SK-N-SH (cell line): ENCODE measurements around the gene NPS. TPM values are rescaled to one million over a fixed set of nuclear protein-coding genes. Genes with fewer than 3 reads are reported as not detected.

Experiments
- CTCF ChIA-PET: fragments of 300-600, 350-600 bp; formaldehyde crosslinking; extraction: SDS; loops from one replicate; lab custom pipeline; 2021; lab: Yijun Ruan, JAX
- POLR2A ChIA-PET: fragments of 350-600 bp; sonication (Branson Sonifier 250); formaldehyde crosslinking; extraction: SDS; loops from one replicate; lab custom pipeline; 2020; ENCODE audit warnings: antibody characterized with exemption, inconsistent platforms; lab: Yijun Ruan, JAX
- DNase-seq: peaks from one replicate; pipeline ENCODE4 v3.0.0; 2012
- H2AFZ ChIP-seq: fragments of 200-600 bp; sonication (generic); 2 replicates; pipeline ENCODE4 v1.8.1; 2016; ENCODE audit warnings: antibody characterized with exemption, mild to moderate bottlenecking, low read depth
- H3F3A ChIP-seq: fragments of 200-600 bp; sonication (generic); replicated peaks from 2 replicates; pipeline ENCODE3; 2016; ENCODE audit warnings: antibody characterized with exemption, mild to moderate bottlenecking; ENCODE audit not compliant: insufficient read depth
- H3K27ac ChIP-seq, 2 experiments: fragments of 200-500 bp in 1 of 2; fragments of 200-600 bp in 1 of 2; sonication (Bioruptor generic) in 1 of 2; sonication (generic), shearing (Covaris generic) in 1 of 2; 2 replicates each; pipeline versions ENCODE4 v1.5.1 to v1.6.1; 2014 to 2016; ENCODE audit warnings: low read depth in 2 of 2, inconsistent platforms in 1 of 2, low read length in 1 of 2, mild to moderate bottlenecking in 1 of 2, mixed read lengths in 1 of 2
- H3K27me3 ChIP-seq: fragments of 200-600 bp; sonication (generic), shearing (Covaris generic); 2 replicates; pipeline ENCODE4 v1.6.1; 2016; ENCODE audit warnings: mixed run types; ENCODE audit not compliant: insufficient read depth
- H3K36me3 ChIP-seq, 2 experiments: fragments of 200-500 bp in 1 of 2; fragments of 200-600 bp in 1 of 2; sonication (Bioruptor generic) in 1 of 2; sonication (generic) in 1 of 2; replicated peaks in 1 of 2; 2 replicates each; pipeline versions ENCODE3 to v1.5.1; 2014 to 2016; ENCODE audit warnings: low read length in 1 of 2, mild to moderate bottlenecking in 1 of 2; ENCODE audit not compliant: insufficient read depth in 2 of 2, control insufficient read depth in 1 of 2
- H3K4me1 ChIP-seq, 2 experiments: fragments of 200-500 bp in 1 of 2; fragments of 200-600 bp in 1 of 2; sonication (Bioruptor generic) in 1 of 2; sonication (generic), shearing (Covaris generic) in 1 of 2; 2 replicates each; pipeline versions ENCODE4 v1.5.1 to v1.6.1; 2014 to 2016; ENCODE audit warnings: low read depth in 1 of 2, low read length in 1 of 2, mixed run types in 1 of 2; ENCODE audit not compliant: insufficient read depth in 2 of 2, control insufficient read depth in 1 of 2
- H3K4me2 ChIP-seq: fragments of 200-600 bp; sonication (generic), shearing (Covaris generic); 2 replicates; pipeline ENCODE4 v1.6.1; 2017; ENCODE audit warnings: mixed run types
- H3K4me3 ChIP-seq, 2 experiments: fragments of 200-500 bp in 1 of 2; fragments of 200-600 bp in 1 of 2; sonication (Bioruptor generic) in 1 of 2; sonication (generic), shearing (Covaris generic) in 1 of 2; 2 replicates each; pipeline versions ENCODE4 v1.5.1 to v1.8.1; 2014 to 2016; ENCODE audit warnings: low read depth in 2 of 2, inconsistent platforms in 1 of 2, low read length in 1 of 2, mild to moderate bottlenecking in 1 of 2, mixed read lengths in 1 of 2, moderate library complexity in 1 of 2
- H3K79me2 ChIP-seq: fragments of 200-600 bp; sonication (generic); 2 replicates; pipeline ENCODE4 v1.8.1; 2017; ENCODE audit warnings: mild to moderate bottlenecking; ENCODE audit not compliant: insufficient read depth
- H3K9ac ChIP-seq: fragments of 200-600 bp; sonication (generic); 2 replicates; pipeline ENCODE4 v1.6.1; 2017; ENCODE audit warnings: mixed run types
- H3K9me2 ChIP-seq: fragments of 200-600 bp; sonication (generic); 2 replicates; pipeline ENCODE4 v1.6.1; 2017; ENCODE audit warnings: mixed run types
- H3K9me3 ChIP-seq: fragments of 200-600 bp; sonication (generic); 2 replicates; pipeline ENCODE4 v1.6.1; 2017; ENCODE audit warnings: mixed run types, mild to moderate bottlenecking, moderate library complexity
- H4K20me1 ChIP-seq: fragments of 200-600 bp; sonication (generic); 2 replicates; pipeline ENCODE4 v1.6.1; 2017; ENCODE audit warnings: mild to moderate bottlenecking, mixed run types; ENCODE audit not compliant: insufficient read depth
- CHD2 ChIP-seq: fragments of 150-350 bp; IDR thresholded peaks from 2 replicates; pipeline ENCODE4 v1.6.1; 2018; ENCODE audit warnings: low read length; ENCODE audit not compliant: partially characterized antibody
- EP300 ChIP-seq, 2 experiments: IDR thresholded peaks; 2 replicates each; pipeline versions ENCODE4 v1.4.0 to v1.6.1; 2012; ENCODE audit warnings: borderline replicate concordance in 1 of 2, low read depth in 1 of 2, low read length in 1 of 2
- FOSL2 ChIP-seq: IDR thresholded peaks from 2 replicates; pipeline ENCODE4 v1.4.0; 2012; ENCODE audit warnings: low read depth, mild to moderate bottlenecking, moderate library complexity, borderline replicate concordance
- FOXJ3 ChIP-seq: sonication (generic); formaldehyde crosslinking; IDR thresholded peaks from 2 replicates; pipeline ENCODE4 v1.5.1; 2020; ENCODE audit warnings: mild to moderate bottlenecking, missing genetic modification reagents
- FOXM1 ChIP-seq: IDR thresholded peaks from 2 replicates; pipeline ENCODE4 v1.4.0; 2012; ENCODE audit warnings: low read depth, mild to moderate bottlenecking
- SMC3 ChIP-seq: IDR thresholded peaks from 2 replicates; pipeline ENCODE4 v1.6.1; 2012; ENCODE audit warnings: low read depth, low read length, improper control_type of control experiment
- TCF12 ChIP-seq: IDR thresholded peaks from 2 replicates; pipeline ENCODE4 v1.4.0; 2012
- TEAD4 ChIP-seq: IDR thresholded peaks from 2 replicates; pipeline ENCODE4 v1.4.0; 2012; ENCODE audit warnings: mild to moderate bottlenecking, borderline replicate concordance; ENCODE audit not compliant: insufficient read depth
- USF1 ChIP-seq: IDR thresholded peaks from 2 replicates; pipeline ENCODE4 v1.4.0; 2012; ENCODE audit warnings: low read depth, borderline replicate concordance
- USF2 ChIP-seq: fragments of 150-350 bp; IDR thresholded peaks from 2 replicates; pipeline ENCODE4 v1.6.1; 2017; ENCODE audit warnings: antibody characterized with exemption, low read length, low read depth, borderline replicate concordance
- WGBS: methylation state at CpG from one replicate; pipeline ENCODE4 v1.1.6; 2017; ENCODE audit warnings: low lambda C conversion rate; 5-methylcytosine and 5-hydroxymethylcytosine counted together
- polyA plus RNA-seq, 3 experiments: library from polyadenylated mRNA; depleted of rRNA; stranded (reverse); fragments of >200 nt; gene quantifications; 2 replicates each; pipeline ENCODE4 v1.2.3, GENCODE V29; 2012

Gene NPS
- polyA plus RNA-seq, 1 of the 3 experiments (the other 2 are of a cell fraction) = not detected

GRCh38 chr10:127550861-127551260 lies 1.8 kb downstream of the NPS start:
- DNase-seq = no peak

GRCh38 chr10:127552446-127552845 lies 3.3 kb downstream of the NPS start:
- no peak overlapping the region for H3K4me2 ChIP-seq
- POLR2A ChIA-PET = no interaction called here
- no peaks in the 10 kb centered on the region for H3K36me3 ChIP-seq
- H3F3A ChIP-seq = no peaks in the 10 kb centered on the region
- TF ChIP-seq FOXM1 (no peak), SMC3 (no peak), EP300 (IDR thresholded peaks at IDR 0.05; ENCODE audit: borderline replicate concordance in 1 of 2, low read depth in 1 of 2, low read length in 1 of 2) (no peak), CHD2 (no peak), TCF12 (no peak), USF1 (no peak), FOSL2 (no peak), FOXJ3 (CRISPR knock-in tag) (no peak)
- H3K27ac ChIP-seq = no peak overlapping the region
- WGBS = 28% methylated on average over 4 of the region's 4 CpGs
- H2AFZ ChIP-seq = no peak overlapping the region
- no peaks in the 10 kb centered on the region for H3K9me2 ChIP-seq
- H3K4me3 ChIP-seq = no peak overlapping the region
- H4K20me1 ChIP-seq = no peaks in the 10 kb centered on the region
- DNase-seq = no peak
- no peaks in the 10 kb centered on the region for H3K4me1 ChIP-seq
- H3K9me3 ChIP-seq = no peaks in the 10 kb centered on the region
- CTCF ChIA-PET = no interaction called here
- H3K9ac ChIP-seq = no peak overlapping the region
- no peaks in the 10 kb centered on the region for H3K79me2 ChIP-seq
- no peaks in the 10 kb centered on the region for H3K27me3 ChIP-seq

More at GRCh38 chr10:127550861-127551260, 1.8 kb downstream of the NPS start:
- H3K9me2 ChIP-seq = no peaks in the 10 kb centered on the region
- no peaks in the 10 kb centered on the region for H4K20me1 ChIP-seq
- H3K36me3 ChIP-seq = no peaks in the 10 kb centered on the region
- no peaks in the 10 kb centered on the region for H3K4me1 ChIP-seq
- no peak overlapping the region for H3K9ac ChIP-seq
- no peak overlapping the region for H2AFZ ChIP-seq
- H3K27me3 ChIP-seq = no peaks in the 10 kb centered on the region
- no peak overlapping the region for H3K4me3 ChIP-seq
- no peak overlapping the region for H3K4me2 ChIP-seq
- ChIA-PET CTCF (no interaction called here), POLR2A (no interaction called here)
- H3K27ac ChIP-seq = no peak overlapping the region
- H3K79me2 ChIP-seq = no peaks in the 10 kb centered on the region
- TF ChIP-seq USF1 (no peak), TEAD4 (no peak), USF2 (no peak)
- no peaks in the 10 kb centered on the region for H3F3A ChIP-seq
- 19% methylated on average over 5 of the region's 5 CpGs for WGBS
- H3K9me3 ChIP-seq = 0 out of 2 replicates have a peak, but pooled peaks cover 8% of the 10 kb centered on the region
